Measurements from ENCODE around the gene TTC9B. TPM values are rescaled to one million over a fixed set of nuclear protein-coding genes. Genes with fewer than 3 reads are reported as not detected.
"Not testable (repeated sequence)": the region's sequence is repeated elsewhere in the genome, so short reads cannot be mapped to it uniquely, and the experiment has no call there.

The TTC9B gene
- total RNA-seq, 2 donors from 2014 or later = not detected

GRCh38 chr19:40175820-40176219 lies 42.4 kb downstream of the TTC9B start:
- Histone ChIP-seq H3K27me3 (no peaks in the 10 kb centered on the region), H3K9me3 (no peaks in the 10 kb centered on the region), H3K27ac (no peak overlapping the region), H3K4me3 (no peak overlapping the region), H3K4me1 (no peaks in the 10 kb centered on the region), H3K36me3 (no peaks in the 10 kb centered on the region)
- no peak for DNase-seq (ENCODE audit: low spot score)
- TF ChIP-seq CTCF (IDR thresholded peaks at IDR 0.05) = no peak

- Histone ChIP-seq H3K36me3 (no peaks in the 10 kb centered on the region), H3K27me3 (no peaks in the 10 kb centered on the region)
- TF ChIP-seq CTCF (IDR thresholded peaks at IDR 0.05) = no peak
Observed at GRCh38 chr19:40174092-40174491, 44.1 kb downstream of the TTC9B start.

GRCh38 chr19:40171293-40171692 lies 46.9 kb downstream of the TTC9B start:
- H3K27ac ChIP-seq; H3K9me3 ChIP-seq; H3K27me3 ChIP-seq; DNase-seq (ENCODE audit: low spot score); H3K4me3 ChIP-seq; H3K36me3 ChIP-seq; H3K4me1 ChIP-seq: not testable (repeated sequence)

More at GRCh38 chr19:40174092-40174491, 44.1 kb downstream of the TTC9B start:
- Histone ChIP-seq H3K4me1 (no peaks in the 10 kb centered on the region), H3K27ac (no peak overlapping the region), H3K4me3 (no peak overlapping the region), H3K9me3 (no peaks in the 10 kb centered on the region)
- DNase-seq (ENCODE audit: low spot score) = no peak

- not testable (repeated sequence) for H3K36me3 ChIP-seq, H3K27ac ChIP-seq, H3K27me3 ChIP-seq
Observed at GRCh38 chr19:40170303-40170989, 47.7 kb downstream of the TTC9B start.

GRCh38 chr19:40169482-40170302 lies 48.5 kb downstream of the TTC9B start:
- not testable (repeated sequence) for H3K4me3 ChIP-seq; H3K36me3 ChIP-seq; H3K9me3 ChIP-seq; DNase-seq (ENCODE audit: low spot score); H3K27me3 ChIP-seq; H3K27ac ChIP-seq; H3K4me1 ChIP-seq

More at GRCh38 chr19:40170303-40170989, 47.7 kb downstream of the TTC9B start:
- not testable (repeated sequence) for H3K4me3 ChIP-seq; H3K9me3 ChIP-seq; H3K4me1 ChIP-seq; DNase-seq (ENCODE audit: low spot score)

Other genes starting within 250 kb of the TTC9B start
- 10 to 100 TPM; 76.0 to 90.2 TPM for gene PSMC4, start 247.2 kb downstream of the TTC9B start, total RNA-seq
- 1 to 10 TPM; 3.9 to 4.3 TPM for gene ZNF546, start 221.3 kb downstream of the TTC9B start, total RNA-seq
- 10 to 100 TPM; 11.2 to 13.6 TPM for gene ZNF780B, start 162.2 kb downstream of the TTC9B start, total RNA-seq
- gene ZNF780A, start 127.4 kb downstream of the TTC9B start, total RNA-seq = 1 to 10 TPM; 2.4 to 4.1 TPM
- 10 to 100 TPM; 12.3 to 13.6 TPM for gene MAP3K10, start 27.0 kb downstream of the TTC9B start, total RNA-seq
- not detected for gene CCNP, start 8.3 kb upstream of the TTC9B start, total RNA-seq
- 10 to 100 TPM; 63.3 to 76.7 TPM for gene AKT2, start 67.0 kb upstream of the TTC9B start, total RNA-seq
- 10 to 100 TPM; 58.2 to 88.2 TPM for gene C19orf47, start 130.0 kb upstream of the TTC9B start, total RNA-seq
- 100 to 1,000 TPM; 273 to 315 TPM for gene PLD3, start 130.3 kb upstream of the TTC9B start, total RNA-seq
- gene HIPK4, start 171.8 kb upstream of the TTC9B start, total RNA-seq = 1 to 10 TPM in 1 of 2 donors, not detected in 1; 1.0 TPM
- 1 to 10 TPM; 4.8 to 5.1 TPM for gene PRX, start 195.0 kb upstream of the TTC9B start, total RNA-seq
- gene SERTAD1, start 207.6 kb upstream of the TTC9B start, total RNA-seq = 10 to 100 TPM; 12.7 to 27.2 TPM
- 10 to 100 TPM; 19.2 to 25.4 TPM for gene SERTAD3, start 226.0 kb upstream of the TTC9B start, total RNA-seq
- 100 to 1,000 TPM; 123 to 199 TPM for gene BLVRB, start 247.4 kb upstream of the TTC9B start, total RNA-seq
- 1 to 10 TPM; 5.2 to 5.5 TPM for gene SPTBN4, start 248.6 kb upstream of the TTC9B start, total RNA-seq

Data from right atrium auricular region (tissue), 2 donors.